ENCODE measurements around the gene ADAM19.

ADAM19 gene

GRCh38 chr5:157594675-157595459 lies 19.3 kb upstream of the ADAM19 start:
- no peak for DNase-seq

DNA sequence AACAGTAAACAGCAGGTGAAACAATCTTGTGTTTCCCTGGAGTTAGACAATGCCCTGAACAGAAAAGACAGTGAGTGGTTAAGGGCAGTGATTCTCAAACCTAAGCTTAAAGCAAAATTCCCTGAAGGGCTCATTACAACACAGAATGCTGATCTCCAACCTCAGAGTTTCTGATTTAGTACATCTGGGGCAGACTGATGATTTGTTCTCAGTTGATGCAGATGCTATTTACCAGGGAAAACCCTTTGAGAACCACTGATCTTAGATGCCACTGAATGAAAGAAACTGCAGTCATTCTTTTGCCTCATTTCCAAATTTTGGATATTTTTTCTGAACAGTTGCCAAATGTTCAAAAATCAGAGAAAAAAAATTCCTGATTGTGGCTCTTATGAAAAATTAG lies 18.7 kb upstream of the ADAM19 start:
- no peak for DNase-seq

- DNase-seq, result no peak
These were observed 17.6 kb upstream of the ADAM19 start for GRCh38 chr5:157593052-157593757.

- no peak for DNase-seq
These were observed 17.0 kb upstream of the ADAM19 start for GRCh38 chr5:157592594-157592993.

GRCh38 chr5:157590478-157590877 lies 14.9 kb upstream of the ADAM19 start:
- no peak for DNase-seq

- DNase-seq, result no peak
These were observed 9.1 kb upstream of the ADAM19 start for GRCh38 chr5:157584628-157585027.

- no peak for DNase-seq
These were observed 7.4 kb upstream of the ADAM19 start for GRCh38 chr5:157582731-157583620.

- no peak for DNase-seq
These were observed 6.3 kb upstream of the ADAM19 start for GRCh38 chr5:157581901-157582300.

DNA sequence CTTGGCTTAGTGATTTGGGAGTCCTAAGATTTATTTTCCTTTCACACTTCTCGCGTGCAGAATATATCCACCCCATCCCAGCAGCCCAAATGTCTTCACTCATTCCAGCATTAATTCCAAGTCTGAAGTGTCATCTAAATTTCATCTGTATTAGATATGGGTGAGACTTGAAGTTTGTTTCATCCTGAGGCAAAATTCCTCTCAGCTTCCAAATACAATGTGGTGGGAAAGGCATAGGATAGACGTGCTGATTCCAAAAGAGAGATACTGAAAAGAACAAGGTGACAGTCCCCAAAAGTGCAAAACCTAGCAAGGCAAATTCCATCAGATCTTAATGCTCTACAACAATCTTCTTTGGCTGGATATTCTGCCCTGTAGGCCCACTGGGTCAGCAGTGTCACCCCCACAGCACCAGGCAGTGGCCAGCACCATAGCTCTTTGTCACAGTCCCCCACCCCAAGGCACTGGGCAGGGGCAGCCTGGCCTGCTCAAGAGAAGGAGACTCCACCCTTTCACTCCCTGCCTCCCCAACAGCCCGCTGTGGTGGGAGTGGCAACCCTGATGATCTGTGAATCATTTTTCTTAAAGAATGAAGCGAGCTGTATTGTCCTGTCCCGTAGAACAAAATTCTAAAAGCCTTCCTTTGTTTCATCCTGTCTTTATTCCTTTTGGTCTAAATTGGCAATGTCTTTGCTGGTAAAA lies 2.7 kb upstream of the ADAM19 start:
- no peak for DNase-seq

- no peak for DNase-seq
These were observed 1.1 kb upstream of the ADAM19 start for GRCh38 chr5:157576678-157577077.

- peak in 1 of 2 experiments; percentile 47 for DNase-seq
These were observed 857 bp downstream of the ADAM19 start for GRCh38 chr5:157574456-157575380.

- no peak for DNase-seq
These were observed 4.2 kb downstream of the ADAM19 start for GRCh38 chr5:157571357-157571827.

DNA sequence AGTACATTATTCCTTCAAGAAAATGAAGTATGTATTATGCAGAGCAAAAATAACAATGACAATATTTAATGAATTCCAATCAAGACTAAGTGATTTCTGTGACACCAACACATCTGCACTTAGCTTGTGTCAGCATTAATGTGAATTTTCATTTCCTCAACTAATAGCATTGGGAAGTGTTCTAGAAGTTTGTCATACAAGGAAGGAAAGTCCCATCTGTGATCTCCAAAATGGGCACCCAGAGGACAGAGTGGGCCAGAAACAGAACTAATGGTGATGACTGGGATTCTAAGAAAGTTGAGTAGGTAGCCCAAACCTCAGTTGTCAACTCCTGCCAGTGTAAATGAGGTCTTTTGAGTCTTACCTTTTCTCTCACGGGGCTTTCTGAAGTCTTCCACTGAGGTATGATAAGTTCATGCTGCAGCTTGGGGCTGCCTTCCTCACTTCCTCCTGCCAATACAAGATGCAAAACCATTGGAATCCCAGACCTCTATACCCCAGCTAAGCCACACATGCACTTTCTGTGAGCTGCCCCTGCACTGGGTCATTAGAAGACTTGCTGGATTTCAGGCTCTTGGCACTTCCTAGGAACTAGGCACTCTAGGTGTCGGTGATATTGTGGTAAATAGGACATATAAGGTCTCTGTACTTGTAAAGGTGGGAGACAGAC lies 4.9 kb downstream of the ADAM19 start:
- DNase-seq, result no peak

- no peak for DNase-seq
These were observed 6.9 kb downstream of the ADAM19 start for GRCh38 chr5:157568720-157569119.

DNA sequence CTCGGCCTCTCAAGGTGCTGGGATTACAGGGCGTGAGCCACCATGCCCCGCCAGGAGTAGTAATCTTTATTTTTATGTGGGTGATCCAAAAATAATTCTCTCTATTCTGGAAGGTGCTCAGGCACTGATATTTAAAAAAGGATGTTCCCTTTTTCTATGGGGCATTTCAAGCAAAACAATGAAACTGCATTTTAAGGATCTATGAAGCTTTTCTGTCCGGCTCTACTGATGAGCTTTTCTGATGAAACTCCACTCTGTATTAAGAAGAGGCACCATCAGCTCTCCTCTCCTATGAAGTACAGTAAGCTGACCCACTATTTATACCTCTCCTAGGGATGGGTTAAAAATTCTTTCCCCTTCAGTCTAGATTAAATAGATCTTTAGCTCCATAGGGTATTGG lies 7.4 kb downstream of the ADAM19 start:
- DNase-seq, result no peak

DNA sequence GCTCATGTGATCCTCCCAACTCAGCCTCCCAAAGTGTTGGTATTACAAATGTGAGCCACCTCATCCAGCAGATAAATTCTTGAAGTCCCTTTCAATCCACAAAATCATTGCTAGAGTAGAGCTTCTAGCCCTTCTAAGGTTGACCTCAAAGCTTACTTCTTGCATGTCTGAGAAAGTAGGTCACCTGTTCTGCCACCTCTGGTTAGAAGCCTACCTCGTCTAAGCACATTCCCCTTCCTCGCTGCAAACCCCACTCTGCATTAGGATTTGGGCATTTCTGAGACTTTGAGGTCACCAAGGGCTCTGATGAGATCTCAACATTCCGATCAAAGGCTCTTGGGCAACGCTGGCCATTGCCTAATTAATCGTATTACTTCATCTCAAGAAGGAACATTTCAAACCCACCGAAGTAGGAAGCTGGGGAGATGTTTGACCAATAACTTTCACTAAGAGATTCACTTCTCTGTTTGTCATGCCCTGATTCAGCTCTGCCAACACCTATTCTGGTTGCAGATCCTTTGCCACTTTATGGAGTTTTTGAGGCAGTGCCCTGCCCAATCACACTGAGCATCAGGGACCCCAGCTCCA lies 8.6 kb downstream of the ADAM19 start:
- no peak for DNase-seq

- no peak for DNase-seq
These were observed 11.5 kb downstream of the ADAM19 start for GRCh38 chr5:157563929-157564716.

DNA sequence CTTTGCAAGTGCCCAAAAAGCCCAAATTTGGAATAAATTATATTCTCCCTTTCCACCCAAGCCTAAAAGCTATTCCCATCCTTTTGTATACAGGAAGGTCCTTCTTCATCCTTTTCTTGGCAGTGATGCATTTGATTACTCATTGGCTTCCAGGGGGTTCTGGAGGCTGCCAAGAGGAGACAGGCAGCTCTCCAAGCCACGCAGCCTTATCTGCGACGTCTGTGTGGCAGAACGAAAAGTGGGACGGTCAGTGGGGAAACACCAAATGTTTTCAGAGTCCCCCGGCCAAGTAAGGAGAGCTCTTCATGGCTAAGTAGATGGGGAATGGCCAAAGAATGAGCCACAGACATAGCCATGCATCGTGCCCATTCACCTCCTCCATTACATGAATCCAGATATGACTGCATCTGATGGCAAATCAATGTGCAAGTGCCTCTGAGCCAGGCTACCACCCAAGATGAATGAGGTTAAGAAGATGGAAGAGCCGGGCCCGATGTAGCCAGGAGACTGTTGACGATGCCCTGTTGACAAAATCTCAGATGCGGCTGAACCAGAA lies 12.1 kb downstream of the ADAM19 start:
- DNase-seq, result no peak

DNA sequence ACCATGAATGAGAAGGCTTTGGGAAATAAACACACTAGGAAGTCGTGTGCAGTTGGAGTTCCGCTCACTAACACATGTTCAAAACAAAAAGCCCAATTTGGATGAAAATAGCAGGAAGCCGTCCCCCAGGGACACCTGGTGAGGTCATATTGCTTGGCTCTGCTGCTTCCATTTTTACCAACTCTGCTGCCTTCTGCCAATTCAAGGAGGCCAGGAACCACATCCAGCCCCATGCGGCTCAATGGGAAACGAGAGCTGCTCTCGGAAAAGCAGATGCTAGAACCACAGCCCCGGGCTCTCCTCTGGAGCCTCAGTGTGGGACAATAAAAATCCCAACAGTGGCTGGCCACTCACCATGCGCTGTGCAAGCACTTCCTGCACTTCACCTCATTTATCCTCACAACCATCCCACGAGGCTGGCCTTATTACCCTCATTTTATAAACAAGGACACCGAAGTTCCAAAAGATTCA lies 13.4 kb downstream of the ADAM19 start:
- no peak for DNase-seq
